HG03139 (cell line): ENCODE data around the gene MAGI1.
A peak's percentile ranks its signal among the peaks of the same experiment; 100 is the strongest.
"Not testable (repeated sequence)": the region's sequence is repeated elsewhere in the genome, so short reads cannot be mapped to it uniquely, and the experiment has no call there.

ENCODE experiments used
- ATAC-seq: cut with Tn5 transposase; IDR thresholded peaks from one replicate; pipeline ENCODE4 v1.9.1; 2021; ENCODE audit not compliant: unreplicated experiment

The MAGI1 gene

DNA sequence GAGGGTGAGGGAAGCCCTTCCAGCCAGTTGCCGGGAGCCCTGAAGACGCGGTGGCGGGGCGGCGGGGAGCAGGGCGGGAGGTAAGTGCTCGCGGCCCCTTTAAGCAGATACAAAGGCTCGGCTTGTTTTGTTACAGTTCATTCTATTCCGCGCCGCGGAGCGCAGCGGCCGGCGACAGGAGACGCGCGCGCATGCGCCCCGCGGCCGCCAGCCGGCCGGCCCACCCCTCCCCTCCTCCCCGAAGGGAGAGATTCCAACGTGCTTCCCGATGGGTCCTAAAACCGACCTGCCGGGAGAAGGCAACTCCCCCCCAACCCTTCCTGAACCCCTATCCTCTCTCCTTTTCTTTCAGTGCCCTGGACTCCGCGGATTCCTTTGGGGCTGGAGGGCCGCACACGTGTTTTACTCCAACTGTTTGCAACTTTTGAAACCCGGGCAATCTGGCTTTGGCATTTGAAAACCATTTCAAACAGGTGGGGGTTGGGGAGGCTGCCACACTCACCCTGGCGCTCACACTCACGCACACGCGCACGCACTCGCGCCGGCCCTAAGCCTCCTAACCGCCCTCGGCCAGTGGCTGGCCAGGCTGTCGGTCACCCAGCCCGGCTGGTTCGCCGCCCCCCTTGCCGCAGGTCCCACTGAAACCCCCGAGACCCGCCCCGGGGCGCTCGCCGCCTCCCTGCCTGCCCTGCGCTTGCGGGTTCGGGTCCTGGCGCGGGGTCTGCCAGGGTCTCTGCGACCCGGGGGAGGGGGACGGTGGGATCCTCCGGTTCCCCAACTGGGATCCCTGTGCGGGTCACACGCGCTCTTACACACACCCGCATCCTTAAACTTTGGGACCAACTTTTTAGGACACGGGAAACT lies at the start of gene MAGI1:
Gene MAGI1 (minus strand): TSS at position 193 of the 864 bp plus-strand sequence. CDS start 610 bp downstream, outside the sequence.
- peak; percentile 81 for ATAC-seq

DNA sequence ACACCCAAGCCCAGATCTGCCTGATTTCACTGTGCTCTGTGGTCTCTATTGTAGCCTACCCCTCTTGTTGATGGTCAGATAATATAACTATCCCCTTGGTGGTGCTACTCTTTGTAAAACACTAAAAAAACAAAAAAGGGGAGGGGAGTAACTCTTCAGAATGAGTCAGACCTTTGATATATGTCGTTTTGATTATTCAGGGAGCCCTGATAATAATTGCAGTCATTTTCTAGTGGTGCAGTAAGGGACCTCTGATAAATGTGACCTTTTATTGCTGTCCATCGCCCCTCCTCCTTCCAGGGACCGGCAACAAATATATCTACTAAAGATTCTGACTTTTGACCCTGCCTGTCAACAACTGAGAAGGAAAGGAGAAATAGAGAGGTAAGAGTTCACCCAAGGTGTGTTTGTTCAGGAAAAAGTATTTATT lies 45.1 kb upstream of the MAGI1 start:
- no peak for ATAC-seq

DNA sequence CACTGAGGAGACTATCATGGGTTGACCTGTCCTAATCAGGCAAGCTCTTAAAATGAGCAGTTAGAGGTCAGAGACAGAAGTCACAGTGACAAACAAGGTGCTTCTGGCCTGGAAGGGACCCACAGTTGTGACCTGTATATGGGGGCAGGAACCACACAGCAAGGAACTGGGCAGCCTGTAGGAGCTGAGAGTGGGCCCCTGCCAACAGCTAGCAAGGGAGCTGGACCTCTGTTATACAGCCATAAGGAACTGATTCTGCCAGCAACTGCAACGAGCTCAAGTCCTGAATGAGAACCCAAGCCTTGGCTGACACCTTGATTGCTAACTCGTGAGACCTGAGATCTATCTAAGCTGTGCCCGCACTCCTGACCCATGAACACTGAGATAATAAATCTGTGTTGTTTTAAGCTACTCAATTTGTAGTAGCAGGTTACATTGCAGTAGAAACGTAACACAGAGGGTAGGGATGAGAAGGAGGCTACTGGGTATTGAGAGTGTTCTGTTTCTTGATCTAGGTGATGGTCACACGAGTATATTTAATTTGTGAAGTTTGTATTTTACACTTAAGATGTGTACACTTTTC lies 44.5 kb upstream of the MAGI1 start:
- ATAC-seq = no peak

DNA sequence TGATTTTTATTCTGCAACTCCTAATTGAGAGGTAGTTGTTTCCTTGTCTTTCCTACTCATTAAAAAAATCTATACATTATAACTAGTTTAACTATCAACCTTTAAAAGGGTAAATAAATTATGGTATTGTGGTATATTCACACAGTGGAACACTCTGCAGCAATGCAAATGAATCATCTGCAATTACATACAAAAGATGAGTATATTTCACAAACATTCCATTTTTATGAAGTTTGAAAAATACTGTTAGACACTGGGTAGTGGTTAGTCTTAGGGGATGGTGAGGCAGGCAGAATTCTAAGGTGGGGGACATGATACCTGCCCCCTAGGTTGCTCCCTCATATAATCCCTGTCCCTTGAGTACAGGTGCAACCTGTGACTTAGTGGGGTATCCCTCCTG lies 44.0 kb upstream of the MAGI1 start:
- no peak for ATAC-seq

DNA sequence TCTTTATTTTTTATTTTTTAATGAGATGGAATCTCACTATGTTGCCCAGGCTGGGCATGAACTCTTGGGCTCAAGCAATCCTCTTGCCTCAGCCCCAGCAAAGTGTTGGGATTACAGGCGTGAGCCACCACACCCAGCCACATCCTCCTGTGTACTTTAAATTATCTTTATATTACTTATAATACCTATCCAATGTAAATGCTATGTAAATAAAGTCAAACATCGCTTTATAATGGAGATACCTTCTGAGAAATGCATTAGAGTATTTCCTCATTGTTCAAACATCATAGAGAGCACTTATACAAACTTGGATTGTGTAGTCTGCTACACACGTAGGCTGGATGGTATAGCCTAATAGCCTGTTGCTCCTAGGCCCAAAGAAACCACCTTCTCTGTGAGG lies 41.4 kb upstream of the MAGI1 start:
- ATAC-seq = no peak

DNA sequence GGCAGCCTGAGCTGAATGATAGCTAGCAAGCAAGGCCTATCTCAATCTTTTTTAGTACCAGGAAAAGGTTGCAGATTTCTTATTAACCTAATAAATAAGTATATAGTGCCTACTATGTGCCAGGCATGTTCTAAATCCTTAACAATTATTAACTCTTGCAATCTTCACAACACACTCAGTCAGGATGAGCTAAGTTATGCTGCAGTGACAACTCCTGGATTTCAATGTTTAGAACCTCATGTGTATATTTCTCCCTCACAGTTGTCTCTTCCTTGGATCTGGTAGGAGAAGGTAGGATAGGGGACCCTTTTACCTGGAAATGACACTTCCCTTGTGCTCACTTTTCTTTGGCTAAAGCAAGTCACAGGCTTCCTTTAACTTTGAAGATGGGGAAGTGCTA lies 39.3 kb upstream of the MAGI1 start:
- no peak for ATAC-seq

DNA sequence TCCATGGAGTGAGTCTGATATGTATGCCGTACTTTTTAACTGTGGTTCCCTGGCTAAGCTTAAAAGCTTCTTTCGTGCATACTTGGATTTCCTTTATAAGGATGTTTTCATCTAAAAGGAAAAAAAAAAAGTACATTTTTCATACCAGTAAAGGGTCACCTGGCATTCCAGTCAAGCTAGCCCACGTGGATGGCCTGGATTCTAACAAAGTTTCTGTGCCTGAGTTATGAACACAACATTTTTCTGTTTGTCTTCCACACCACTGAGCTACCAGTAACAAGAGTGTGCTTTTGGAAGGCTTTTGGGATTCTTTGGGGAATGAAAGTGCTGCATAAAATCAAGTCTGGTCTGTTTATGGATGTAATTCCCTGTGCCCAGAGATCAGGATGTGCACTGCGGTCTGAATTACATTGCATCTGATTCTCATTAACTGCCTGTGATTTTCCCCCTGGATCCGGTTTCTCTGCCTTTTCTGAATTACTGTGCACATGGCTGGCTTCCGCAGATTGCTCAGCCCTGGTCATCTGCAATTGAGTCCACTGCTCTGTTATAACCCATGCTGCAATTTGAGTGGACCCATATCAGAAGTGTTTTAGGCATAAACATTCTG lies 38.2 kb upstream of the MAGI1 start:
- ATAC-seq = no peak

DNA sequence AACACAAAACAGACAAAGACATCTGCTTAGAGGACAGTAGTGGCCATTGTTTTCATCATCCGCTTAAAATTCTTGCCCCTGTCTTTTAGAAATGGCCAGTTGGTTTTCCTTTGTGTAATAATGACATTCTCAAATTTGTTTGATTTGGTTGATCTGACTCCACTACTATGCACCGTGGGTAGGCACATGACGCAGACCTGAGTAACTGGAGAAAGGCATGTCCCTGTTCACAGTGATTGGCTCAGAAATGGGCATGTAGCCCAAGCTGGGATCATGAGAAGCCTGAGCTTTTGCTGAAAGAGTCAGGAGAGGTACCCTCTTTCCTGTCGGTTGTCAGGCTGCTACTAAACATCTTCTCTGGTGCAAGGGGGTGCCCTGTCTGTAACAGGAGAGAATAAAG lies 36.6 kb upstream of the MAGI1 start:
- ATAC-seq = no peak

DNA sequence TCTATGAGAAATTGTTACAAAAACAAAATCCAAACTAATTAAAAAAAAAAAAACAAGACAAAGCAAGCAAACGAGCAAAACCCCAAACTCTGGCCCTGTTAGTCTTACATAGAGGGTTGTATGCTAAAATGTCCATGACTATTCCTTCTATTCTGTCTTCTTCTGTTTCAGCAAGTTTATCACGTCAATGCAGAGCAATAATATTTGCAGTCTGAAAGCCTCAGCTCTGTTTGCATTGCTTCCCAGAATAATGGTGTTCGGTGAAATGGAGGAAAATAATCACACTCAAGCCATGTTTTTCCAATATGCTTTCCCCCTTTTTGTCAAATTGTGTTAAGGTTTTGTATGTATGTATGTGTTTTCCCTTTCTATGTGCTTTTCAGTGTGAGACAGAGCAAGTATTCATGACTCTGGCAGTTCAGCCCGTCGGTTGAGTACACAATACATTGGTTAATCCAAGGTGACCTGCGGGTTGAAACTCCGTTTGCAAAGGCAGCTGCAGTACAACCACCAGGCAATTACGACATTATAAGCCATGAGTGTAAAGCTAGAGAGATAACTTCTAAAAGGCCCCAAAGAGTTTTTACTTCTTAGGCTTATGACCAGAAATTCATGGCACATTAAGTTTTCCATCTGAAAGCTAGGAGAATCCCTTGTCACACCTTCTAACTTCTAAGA lies 34.9 kb upstream of the MAGI1 start:
- ATAC-seq = no peak

DNA sequence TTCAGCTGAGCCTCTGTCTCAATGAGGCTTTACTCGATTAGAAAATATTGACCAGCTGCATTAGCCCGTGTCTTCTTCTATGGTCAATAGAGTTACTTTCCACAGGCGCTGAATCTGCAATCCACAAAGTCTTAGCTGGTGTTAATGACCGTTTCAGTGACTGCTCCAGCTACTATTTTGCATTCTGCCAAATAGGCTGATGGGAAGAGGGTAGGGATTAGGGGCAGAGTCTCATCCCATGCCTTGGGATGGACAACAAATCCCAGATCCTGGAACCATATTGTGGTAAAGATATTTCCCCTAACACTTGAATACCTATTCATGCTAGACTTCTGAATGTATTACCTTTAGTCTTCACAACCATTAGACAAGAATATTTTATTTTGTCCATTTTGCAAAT lies 29.5 kb upstream of the MAGI1 start:
- ATAC-seq = no peak

DNA sequence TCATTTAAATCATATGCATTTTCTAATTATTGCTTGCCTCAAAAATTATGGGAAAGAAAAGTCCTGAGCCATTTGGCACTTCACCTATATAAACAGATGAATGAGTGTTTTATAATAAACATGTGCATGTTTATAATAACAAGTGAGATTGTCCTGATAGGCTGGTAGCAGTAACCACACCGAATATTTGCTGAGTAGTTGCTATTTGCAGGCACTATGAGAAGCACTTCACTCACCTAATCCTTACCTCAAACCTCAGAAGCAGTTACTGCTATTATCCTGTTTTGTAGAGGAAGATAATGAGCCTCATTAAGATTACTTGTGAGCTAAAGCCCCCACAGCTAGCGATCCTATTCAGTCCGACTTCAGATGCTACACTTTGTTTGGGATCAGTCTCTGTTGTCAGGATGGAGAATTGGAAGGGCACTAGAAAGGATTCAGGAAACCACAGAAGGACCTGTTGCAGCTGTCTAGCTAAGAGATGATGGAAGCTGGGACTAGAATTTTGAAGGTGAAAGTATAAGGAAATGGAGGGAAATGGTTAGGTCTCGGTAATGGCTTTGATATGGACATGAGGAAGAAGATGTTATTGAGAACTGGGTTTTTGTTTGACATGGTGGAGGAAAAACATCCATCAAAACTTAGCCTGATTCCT lies 28.4 kb upstream of the MAGI1 start:
- ATAC-seq = no peak

DNA sequence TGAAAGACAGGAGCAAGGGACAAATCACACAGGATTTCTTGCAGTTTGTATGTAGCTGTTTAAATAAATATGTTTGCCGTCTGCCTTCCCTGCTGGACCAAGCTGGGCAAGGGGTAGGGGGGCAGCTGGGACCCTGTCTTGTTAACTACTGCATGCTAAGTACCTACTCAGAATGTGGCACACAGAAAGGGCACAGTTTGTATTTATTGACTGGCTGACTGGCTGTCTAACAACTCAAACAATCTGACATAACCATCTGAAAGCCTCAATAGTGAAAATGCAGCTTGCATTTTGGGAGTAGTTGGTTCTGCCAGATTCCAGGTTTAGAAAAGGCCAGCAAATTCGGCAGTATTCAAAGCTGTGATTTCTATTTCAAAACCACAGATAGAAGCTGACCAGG lies 16.6 kb upstream of the MAGI1 start:
- ATAC-seq = no peak

DNA sequence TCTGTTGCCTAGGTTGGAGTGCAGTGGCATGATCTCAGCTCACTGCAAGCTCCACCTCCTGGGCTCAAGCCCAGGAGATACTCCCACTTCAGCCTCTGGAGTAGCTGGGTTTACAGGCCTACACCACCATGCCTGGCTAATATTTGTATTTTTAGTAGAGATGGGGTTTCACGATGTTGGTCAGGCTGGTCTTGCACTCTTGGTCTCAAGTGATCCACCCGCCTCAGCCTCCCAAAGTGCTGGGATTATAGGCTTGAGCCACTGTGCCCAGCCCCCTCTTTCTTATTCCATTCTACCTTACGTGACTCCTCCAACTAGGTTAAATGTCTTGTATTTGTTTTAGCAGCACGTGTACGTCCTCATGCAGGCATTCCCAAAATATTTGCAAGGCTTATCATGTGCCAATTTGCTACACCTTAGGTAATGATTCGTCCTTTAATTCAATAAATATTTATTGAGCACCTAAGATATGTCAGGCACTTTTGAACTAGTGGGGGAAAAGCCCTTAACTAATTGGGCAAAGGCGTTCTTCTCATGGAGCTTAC lies 14.9 kb upstream of the MAGI1 start:
- ATAC-seq = no peak

DNA sequence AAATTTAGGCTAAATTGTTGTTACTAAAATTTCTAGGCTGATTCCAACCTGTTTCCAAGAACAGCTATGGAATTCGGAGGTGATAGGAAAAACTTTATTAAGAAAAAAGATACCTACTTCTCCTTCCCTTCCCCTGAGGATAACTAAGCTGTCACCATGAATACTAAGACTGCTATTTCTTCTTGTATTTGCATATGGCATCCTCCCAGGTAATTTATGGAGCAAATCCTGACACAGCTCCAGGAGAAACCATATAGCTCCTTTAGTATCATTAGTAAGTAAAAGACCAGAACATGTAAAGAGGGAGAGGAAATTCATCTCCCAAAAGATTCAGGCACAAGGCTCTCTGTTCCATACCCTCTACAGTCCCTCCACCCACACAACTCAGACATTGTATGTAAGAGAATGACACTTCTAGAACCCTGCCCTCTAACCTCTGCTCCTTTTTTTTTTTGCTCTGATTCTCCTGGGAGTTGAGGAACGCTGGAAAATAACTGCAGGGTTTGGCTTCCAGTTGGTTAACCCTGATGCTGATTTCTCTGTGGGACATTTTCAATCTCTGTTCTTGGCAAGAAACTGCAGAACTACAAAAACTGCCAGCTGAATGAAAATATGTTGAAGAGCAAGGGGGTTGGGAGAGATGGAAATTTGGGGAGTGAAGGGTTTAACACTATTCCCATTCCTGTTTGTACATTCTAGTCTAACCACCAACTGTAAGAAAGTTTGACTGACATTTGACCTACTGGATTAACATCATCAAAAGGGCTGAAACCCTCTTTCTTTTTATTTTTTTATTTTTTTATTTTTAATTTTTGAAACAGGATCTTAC lies 14.2 kb upstream of the MAGI1 start:
- ATAC-seq = no peak

DNA sequence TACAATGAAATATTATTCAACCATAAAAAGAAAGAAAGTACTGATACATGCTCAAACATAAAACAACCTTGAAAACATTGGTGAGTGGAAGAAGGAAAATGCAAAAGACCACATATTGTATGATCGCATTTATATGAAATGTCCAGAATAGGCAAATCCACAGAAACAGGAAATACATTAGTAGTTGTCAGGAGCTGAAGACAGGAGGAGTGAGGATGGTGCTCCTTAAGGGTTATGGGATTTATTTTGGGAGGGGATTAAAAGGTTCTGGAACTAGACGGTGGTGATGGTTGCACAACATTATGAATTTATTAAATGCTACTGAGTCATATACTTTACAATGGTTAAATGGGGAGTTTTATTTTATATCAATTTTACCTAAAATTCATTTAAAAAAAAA lies 12.1 kb upstream of the MAGI1 start:
- ATAC-seq = no peak

DNA sequence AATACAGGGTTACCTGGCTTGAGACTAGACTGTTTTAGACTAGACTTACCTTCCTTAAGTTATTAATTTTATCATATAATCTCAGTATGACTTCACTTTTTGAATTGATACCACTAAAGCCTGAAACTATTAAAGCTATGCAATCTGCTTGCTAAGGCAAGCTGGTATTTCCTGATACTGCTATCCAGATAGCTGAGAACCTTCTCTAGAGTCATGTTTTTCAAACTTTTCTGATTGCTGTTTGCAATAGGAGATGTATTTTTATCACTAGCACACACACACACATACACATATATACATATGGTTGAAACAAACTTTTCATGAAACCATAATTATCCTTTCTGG lies 9.3 kb upstream of the MAGI1 start:
- no peak for ATAC-seq

DNA sequence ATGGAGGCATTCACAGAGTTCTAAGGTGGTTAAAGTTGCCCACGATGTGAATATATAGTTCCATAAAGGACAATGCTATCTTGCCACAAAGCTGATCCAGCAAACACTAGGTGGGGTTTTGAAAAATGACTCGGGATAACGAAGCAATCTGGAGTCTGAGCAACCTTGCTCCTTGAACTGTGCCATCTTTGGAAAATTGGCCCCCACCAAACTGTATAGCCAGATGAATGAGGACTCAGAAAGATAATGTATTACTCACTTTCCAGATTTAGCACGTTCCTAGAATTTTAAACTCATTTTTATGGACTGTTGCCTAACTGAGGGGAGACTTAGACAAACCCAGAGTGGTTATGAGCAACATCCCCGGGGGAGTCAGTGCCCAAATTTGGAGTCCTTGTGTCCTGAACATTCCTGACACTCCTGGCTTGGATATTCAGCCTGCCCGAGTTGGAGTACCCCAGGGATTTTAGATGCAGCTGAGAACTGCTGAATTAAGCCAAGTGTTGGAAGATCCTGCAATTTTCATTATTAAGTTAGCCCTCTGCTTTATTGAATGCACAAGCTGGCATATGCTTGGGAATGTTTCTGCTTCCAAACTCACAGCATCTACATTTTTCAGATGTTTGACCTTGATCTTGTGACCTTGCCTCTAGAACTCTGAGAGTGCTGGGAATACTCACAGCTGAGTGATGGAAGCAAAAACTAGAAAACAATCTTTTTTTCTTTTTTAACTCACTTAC lies 8.8 kb upstream of the MAGI1 start:
- no peak for ATAC-seq

DNA sequence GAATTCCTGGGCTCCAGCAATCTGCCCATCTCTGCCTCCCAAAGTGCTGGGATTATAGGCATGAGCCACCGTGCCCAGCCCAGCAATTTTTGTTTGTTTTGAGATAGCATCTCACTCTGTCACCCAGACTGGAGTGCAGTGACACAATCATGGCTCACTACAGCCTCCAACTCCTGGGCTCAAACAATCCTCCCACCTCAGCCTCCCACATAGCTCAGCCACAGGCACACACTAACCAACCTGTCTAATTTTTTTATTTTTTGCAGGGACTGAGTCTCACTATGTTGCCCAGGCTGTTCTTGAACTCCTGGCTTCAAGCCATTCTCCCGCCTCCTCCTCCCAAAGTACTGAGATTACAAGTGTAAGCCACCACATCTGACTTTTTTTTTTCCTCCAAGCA lies 7.6 kb upstream of the MAGI1 start:
- ATAC-seq = not testable (repeated sequence)

DNA sequence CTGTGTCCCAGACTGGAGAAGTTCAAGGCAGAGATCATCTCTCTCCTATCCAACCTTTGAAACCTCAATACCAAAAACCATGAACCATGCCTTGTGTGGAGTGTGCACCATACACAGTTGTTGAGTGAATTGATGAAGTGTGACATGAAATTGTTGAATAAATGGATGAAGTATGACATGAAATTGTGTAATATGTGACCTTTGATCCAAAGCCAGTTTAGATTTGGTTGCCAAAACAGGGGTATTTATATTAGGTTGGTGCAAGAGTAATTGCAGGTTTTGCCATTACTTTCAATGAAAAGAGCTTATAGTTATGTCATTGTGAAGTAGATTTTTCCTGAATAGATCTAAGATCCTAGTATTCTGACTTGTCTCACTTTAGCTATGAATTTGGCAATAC lies 3.1 kb upstream of the MAGI1 start:
- ATAC-seq = no peak
